Measurements from ENCODE around the gene RAB6C. TPM values are rescaled to one million over a fixed set of nuclear protein-coding genes. Genes with fewer than 3 reads are reported as not detected.
A peak's percentile ranks its signal among the peaks of the same experiment; 100 is the strongest.
"Not testable (repeated sequence)": the region's sequence is repeated elsewhere in the genome, so short reads cannot be mapped to it uniquely, and the experiment has no call there.

The RAB6C gene
- total RNA-seq, result not detected

DNA sequence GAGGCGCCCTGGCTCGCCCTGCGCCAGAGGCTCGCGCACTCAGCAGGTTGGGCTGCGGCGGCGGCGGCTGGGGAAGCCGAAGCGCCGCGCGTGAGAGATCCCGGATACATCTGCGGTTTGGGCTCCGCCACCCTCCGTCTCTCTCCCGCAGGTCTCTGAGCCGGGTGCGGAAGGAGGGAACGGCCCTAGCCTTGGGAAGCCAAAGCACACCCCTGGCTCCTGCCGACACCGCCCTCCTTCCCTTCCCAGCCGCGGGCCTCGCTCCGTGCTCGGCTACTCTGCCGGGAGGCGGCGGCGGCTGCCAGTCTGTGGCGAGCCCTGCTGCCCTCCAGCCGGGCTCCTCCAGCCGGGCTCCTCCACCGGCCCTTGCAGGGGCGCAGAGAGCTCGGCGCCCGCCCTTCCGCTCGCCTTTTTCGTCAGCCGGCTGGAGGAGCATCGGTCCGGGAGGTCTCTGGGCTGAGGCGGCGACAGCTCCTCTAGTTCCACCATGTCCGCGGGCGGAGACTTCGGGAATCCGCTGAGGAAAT is at the start of gene RAB6C:
Gene RAB6C, plus strand, starts transcription at position 38 of the 527 bp plus-strand sequence. Its CDS starts 450 bp downstream, at position 488.
- not testable (repeated sequence) for DNase-seq (ENCODE audit: low spot score)

DNA sequence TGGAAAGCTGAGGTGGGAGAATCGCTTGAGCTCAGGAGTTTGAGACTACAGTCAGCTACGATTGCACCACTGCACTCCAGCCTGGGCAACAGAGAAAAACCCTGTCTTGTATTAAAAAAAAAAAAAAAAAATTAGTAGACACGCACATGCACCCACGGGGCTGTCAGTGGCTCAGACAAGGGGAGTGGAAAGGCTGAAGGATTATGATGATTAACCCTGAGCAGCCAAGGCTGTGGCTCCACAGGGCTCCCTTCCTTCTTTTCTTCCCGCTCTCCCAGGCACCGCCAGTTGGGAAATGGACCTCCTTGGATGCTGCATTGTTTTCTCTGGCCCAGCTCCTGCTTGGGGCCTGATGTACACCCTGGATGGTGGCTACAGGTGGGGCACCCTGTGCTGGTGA is 49.0 kb upstream of the RAB6C start:
- DNase-seq (ENCODE audit: low spot score) (no peak), ATAC-seq (no peak)

More for the DNA sequence above, at the start of gene RAB6C:
- ATAC-seq, result peak; percentile 37

DNA sequence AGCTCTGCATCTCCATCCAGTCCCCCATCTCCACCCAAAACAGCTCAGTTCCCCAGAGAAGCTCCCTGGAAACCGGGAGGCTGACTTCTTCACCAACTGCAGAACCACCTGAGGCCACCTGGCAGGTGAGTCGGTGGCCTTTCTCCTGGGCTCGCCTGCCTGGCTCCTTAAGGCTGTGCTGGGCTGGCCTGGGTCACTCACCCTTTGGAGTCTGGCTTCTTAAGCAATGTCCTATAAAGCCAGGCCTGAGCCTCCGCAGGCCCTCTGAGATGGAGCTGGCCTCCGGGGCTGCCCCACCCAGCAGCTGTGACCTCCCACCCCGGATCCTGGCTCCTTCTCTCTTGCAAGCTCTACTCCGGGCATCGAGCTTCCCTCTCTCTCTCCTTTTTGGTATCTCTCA is 46.1 kb upstream of the RAB6C start:
- DNase-seq (ENCODE audit: low spot score); ATAC-seq: not testable (repeated sequence)

DNA sequence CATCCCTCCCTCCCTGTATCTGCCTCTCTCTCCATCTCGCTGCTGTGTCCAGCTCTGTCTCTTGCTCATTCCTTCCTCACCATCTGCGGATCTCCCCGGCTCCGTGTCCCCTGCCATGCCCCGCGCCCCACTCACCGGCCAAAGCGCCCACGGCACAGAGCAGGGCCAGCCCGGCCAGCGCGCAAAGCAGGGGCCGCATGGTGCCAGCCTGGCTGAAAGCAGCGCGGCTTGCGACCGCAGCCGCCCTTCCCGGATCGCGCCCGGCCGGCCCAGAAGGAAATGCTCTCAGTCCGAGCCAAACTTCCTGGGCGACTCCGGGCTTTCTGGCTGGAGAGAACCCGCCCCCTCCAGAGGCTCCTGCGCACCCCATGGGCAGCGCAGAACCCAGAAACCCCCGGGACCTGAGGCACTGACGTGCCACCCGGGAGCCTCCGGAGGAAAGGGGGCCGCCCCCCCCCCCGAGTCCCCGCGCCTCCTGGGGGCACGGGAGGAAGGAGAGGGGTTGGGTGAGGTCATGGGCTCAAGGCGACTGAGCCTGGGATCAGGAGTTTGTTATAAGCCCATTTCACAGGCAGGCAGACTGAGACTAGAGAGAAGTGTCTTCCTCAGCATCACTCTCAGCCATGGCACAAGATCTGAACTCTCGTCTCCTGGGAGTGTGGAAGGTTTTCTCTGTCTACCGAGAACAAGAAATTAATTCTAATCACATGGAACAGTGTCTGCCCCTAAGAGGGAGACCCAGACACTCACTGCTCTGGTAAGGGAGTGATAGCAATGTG is 45.2 kb upstream of the RAB6C start:
- ATAC-seq (no peak), DNase-seq (ENCODE audit: low spot score) (no peak)

DNA sequence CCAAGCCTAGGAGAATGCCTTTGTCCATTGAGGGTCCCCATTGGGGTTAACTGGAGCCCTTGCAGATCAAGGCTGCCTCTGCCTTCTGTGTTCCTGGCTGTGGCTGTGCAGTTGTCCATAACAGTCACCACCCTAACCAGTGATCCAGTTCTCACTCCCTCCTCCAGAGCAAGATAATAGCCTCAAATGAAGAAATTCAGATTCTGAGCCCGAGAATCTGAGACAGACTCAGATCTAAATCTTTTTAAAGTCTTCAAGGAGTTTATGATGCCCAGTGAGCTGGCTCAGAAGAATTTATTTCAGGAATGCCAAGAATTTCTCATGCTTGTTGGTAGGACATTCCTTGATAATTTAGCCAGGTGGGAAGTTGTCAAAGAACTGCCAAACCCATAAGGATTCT is 44.3 kb upstream of the RAB6C start:
- ATAC-seq, result no peak
- no peak for DNase-seq (ENCODE audit: low spot score)

DNA sequence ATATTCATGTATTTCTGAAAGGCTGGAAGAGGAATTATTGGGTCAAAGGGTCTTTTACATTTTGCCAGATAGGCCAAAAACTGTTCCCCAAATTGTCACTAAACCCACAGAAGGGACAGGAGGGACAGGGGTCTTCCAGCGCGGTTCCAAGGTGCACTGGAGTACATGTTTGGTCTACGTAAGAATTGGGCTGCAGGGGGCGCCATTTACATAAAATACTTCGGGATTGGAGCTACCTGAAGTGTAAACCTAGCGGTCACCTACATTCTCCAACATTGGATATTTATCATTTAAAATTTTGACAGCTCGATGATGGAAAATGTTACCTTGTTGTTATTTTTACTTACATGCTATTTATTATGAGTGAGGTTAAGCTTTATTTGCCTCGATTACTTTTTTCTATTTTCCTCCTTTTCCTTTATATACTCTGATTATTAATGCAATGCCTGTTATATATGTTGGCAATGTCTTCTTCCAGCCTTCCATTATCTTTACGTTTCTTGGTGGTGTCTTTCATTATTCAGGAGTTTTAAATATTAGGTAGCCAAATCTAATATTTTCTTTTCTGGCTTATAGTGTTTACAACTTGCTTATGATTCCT is 43.0 kb upstream of the RAB6C start:
- DNase-seq (ENCODE audit: low spot score) (no peak), ATAC-seq (peak; percentile 71)

DNA sequence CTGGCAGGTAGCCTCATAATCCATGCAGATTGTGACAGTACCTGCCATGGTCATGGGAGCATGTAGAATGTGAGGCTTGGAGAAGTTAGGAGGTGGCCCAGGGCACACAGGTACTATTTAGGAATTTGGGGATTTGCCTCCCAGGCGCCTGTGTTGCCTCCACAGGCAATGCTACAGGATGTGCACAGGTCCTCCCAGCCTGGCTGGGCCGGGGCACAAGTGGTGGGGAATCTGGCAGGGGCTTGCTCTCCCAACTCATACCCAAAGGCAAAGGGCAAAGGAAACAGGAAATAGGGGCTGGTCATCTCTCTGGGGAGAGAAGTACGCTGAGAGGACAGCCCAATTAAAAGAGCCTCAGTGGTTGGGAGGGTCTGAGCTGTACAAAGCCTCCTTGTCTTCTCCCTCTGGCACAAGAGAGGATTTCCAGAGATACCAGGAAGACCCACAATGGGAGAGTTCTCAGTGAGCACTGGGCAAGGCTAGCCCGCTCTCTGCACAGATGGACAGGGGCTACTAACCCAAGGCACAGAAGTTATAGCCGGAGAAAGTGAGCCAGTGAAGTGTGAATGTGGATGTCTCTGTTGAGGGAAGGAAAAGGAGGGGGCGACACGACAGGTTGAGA is 40.5 kb upstream of the RAB6C start:
- DNase-seq (ENCODE audit: low spot score); ATAC-seq: not testable (repeated sequence)

DNA sequence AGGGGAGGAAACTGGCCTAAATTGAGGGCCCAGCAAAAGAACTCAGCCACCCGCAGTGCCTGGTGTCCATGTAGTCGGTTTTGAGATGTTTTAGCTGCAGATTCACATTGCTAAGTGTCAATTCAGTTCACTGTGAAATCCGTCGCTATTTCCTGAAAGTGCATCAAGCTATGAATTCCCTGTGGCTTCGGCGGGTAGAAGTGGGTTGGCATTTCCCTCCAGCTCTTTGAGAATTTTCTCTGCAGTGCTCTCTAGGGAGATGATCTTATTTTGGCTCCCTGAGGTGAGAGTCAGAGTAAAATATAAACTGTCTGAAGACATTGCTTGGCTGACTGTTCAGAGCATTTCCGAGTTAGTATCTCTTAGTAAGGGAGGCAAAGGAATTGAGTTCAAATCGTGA is 36.0 kb upstream of the RAB6C start:
- not testable (repeated sequence) for ATAC-seq; DNase-seq (ENCODE audit: low spot score)

DNA sequence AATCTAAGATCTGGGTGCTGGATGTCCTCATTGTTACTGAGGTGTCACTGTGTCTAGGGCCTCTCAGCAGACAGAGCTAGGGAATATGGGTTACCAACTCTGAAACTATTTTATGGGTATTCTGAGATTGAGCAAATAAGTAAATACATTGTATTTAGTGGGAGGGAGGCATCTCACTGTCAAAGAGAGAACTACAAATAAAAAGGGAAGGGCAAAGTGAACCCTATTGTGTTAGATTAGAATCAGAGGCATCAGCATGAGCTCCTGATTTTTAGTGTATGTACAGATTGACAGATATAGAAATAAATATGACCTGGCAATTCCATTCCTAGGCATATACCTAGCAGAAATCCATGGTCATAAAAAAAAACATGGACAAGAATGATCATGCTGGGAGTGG is 33.9 kb upstream of the RAB6C start:
- no peak for DNase-seq (ENCODE audit: low spot score)
- no peak for ATAC-seq

DNA sequence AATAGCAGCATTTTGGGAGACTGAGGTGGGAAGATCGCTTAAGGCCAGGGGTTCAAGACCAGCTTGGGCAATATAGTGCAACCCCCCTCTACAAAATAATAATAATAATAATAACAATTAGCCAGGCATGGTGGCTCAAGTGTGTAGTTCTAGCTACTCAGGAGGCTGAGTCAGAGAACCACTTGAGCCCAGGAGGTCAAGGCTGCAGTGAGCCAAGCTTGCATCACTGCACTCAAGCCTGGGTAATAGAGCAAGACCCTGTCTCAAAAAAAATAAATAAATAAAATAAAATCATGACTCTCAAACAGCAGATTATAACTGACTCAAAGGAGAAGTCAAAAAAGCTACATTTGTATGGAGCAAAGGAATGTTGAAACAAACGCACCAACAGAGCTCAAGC is 31.8 kb upstream of the RAB6C start:
- ATAC-seq; DNase-seq (ENCODE audit: low spot score): not testable (repeated sequence)

DNA sequence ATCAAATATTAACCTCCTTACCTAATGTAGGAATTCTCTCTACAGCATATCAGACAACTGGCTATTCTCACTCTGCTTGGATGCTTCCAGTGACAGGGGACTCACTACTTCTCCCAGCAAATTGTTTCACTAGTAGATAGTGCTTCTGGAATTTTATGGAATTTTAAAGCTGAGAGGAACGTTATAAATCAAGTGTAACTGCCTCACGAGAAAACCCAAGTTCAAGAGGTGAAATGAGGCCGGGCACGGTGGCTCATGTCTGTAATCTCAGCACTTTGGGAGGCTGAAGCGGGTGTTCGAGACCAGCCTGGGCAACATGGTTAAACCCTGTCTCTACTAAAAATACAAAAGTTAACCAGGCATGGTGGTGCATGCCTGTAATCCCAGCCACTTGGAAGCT is 23.3 kb upstream of the RAB6C start:
- not testable (repeated sequence) for DNase-seq (ENCODE audit: low spot score); ATAC-seq

DNA sequence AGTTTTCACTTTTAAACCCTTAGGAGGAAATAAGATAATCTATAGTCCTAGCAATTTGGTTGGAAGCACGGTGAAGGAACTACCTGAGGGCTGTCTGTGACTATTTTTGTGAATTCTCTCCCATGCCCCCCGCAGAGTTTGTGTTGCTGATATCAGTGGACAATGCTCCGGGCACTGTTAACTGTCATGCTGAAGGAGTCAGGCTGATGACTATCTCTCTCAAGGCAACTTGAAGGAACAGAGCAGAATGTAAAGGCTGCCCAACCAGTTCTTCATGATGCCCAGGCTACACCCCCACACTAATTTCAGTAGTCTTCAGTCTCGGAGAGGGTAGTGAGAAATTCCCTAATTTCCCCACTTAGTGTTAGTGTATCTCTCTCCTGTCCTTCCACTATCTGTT is 21.6 kb upstream of the RAB6C start:
- no peak for ATAC-seq

DNA sequence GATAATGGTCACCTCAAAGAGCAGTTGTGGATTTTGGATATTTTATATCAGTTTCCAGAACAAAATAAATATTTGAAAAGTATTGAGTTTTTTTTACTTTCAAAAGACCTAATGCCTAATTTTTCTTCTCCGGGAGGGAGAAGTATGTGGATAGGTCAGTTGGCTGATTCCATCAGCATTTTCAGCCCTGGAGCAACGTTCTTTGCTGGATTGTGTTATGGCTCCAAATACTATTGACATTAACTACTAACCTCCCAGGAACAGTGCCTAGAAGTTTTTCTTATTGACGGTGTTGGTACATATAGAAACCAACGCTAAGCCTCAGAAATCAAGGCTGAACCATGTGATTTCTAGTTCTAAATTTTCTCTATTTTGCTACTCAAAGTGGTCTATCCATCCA is 20.7 kb upstream of the RAB6C start:
- not testable (repeated sequence) for ATAC-seq; DNase-seq (ENCODE audit: low spot score)

More for the DNA sequence above, 21.6 kb upstream of the RAB6C start:
- DNase-seq (ENCODE audit: low spot score), result no peak

DNA sequence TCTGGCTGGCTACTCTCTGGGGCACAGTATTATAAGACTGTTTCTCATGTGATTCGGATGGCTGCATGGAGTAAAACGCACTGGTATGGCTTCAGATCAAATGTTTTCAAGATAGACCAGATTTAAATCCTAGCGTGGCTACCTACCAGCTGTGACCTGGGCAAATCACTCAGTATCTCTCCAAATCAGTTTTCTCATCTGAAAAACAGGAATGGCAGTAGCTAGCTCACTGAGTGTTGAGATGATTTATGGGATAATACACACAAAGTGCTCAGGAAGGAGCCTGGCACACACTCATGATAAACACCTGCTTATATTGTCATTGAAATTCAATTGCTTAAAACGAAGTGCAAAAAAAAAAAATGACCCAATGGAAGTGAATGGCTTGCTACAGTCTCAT is 10.9 kb upstream of the RAB6C start:
- ATAC-seq; DNase-seq (ENCODE audit: low spot score): not testable (repeated sequence)

DNA sequence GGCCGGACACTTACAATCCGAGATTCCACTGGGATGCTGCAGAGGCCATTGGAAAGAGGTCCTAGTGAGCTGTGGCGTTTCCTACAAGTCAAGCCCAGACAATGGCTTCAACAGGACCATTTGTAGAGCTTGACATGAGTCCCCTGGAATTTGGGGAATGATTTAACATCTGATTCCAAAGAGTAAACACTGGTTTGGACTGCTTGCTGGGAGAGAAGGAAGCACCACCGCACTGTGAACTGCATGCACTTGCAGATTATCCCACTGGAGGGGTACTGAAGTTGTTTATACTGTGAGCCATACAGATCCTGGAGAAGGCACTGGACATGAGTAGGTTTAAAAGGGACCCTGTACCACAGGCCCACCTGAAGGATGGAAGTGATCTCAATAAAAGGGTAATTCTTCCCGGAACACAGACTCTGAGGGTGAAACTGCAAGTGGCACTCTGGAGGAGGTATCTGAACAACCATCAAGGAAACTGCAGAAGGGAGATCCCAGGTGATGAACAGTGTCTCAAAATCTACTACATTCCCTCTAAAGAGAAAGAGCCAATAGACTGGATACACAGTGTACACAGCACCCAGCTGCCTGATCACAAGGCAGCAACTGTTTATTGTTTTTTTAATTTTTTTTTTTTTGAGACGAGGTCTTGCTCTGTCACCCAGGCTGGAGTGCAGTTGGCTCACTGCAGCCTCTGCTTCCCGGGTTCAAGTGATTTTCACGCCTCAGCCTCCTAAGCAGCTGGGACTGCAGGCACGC is 4.3 kb upstream of the RAB6C start:
- no peak for ATAC-seq
- DNase-seq (ENCODE audit: low spot score), result no peak

DNA sequence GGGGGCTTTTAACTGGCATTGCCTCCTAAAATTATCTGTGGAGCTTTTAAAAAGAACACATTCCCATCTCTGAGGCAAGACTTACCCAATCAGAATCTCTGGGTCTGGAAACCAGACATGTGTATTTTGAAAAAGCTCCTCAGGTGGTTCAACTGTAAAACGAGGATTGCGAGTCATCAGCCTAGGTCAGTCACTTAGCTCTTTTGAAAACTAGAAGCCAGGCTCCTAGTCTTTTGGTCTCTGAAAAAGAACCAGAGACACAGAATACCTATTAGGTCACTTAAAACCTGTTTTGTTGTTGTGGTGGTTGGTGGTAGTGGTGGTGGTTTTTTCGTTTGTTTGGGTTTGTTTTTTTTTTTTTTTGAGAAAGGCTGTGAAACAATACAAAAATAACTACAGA is 2.5 kb upstream of the RAB6C start:
- not testable (repeated sequence) for DNase-seq (ENCODE audit: low spot score); ATAC-seq

DNA sequence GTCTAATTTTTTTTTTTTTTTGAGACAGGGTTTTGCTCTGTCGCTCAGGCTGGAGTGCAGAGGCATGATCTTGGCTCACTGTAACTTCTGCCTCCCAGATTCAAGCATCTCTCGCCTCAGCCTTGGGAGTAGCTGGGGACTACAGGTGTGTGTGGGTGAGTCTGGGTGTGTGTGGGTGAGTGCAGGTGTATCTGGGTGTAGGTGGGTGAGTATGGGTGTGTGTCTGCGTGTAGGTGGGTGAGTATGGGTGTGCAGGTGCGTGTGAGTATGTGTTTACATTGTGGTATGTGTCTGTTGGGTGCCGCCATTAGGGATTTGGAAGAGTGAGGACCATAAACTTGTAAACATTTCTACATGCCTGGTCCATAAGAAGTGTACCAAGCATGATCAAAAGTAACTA is 1.5 kb upstream of the RAB6C start:
- DNase-seq (ENCODE audit: low spot score) (no peak), ATAC-seq (no peak)

DNA sequence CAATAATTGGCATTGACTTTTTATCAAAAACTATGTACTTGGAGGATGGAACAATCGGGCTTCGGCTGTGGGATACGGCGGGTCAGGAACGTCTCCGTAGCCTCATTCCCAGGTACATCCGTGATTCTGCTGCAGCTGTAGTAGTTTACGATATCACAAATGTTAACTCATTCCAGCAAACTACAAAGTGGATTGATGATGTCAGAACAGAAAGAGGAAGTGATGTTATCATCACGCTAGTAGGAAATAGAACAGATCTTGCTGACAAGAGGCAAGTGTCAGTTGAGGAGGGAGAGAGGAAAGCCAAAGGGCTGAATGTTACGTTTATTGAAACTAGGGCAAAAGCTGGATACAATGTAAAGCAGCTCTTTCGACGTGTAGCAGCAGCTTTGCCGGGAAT is 780 bp downstream of the RAB6C start:
- DNase-seq (ENCODE audit: low spot score); ATAC-seq: not testable (repeated sequence)

DNA sequence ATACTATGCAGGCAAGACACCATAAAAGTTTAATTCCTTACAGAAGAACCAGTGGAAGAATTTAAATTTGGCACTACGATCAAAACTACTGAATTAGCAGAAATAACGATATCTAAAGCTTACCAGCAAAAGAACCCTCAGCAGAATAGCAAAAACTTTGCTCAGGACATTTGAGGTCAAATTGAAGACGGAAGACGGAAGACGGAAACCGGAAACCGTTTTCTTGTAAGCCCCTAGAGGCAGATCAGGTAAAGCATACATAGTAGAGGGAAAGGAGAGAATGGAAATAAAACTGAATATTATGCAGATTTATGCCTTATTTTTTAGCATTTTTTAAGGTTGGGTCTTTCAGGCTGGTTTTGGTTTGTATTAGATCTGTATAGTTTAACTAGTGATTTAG is 2.2 kb downstream of the RAB6C start:
- not testable (repeated sequence) for ATAC-seq; DNase-seq (ENCODE audit: low spot score)

DNA sequence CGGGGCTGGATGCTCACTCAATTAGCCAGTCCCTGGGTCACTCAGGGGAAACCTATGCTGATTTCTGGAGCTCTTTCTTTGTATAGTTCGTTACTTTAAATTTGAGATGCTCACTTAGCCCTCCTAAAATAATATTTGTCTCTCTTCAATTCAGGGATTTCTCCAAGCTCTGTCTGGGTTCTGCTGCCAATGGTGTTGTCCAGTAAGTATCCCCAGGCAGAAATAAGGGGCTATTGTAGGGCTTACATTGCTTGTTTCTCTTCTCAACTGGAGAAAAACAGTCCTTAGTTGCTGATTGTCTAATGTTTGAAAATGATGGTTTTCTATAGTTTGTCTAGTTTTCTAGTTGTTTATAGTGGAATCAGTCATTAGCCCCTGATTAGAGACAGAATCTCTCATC is 5.0 kb downstream of the RAB6C start:
- DNase-seq (ENCODE audit: low spot score) (no peak), ATAC-seq (no peak)

All from left lobe of liver (tissue), 2 donors.